IMR-90 (cell line): ENCODE measurements around the gene ZNF451. TPM values are rescaled to one million over a fixed set of nuclear protein-coding genes. Genes with fewer than 3 reads are reported as not detected.

Experiments
- ATAC-seq: fragments of 200-7000 bp; cut with Tn5 transposase; 2 replicates; pipeline ENCODE4 v1.9.1; 2020; ENCODE audit warnings: low read depth, mild to moderate bottlenecking, moderate library complexity
- BruUV-seq: library from RNA; stranded (reverse); fragments of 400-500 nt; replicated peaks from 2 replicates; lab custom pipeline; 2021; lab: Mats Ljungman, UMichigan
- CTCF ChIA-PET: fragments of 300-600 bp; formaldehyde crosslinking; extraction: SDS; loops from one replicate; lab custom pipeline; 2021; ENCODE audit warnings: antibody characterized with exemption; lab: Yijun Ruan, JAX
- POLR2A ChIA-PET: fragments of 300-600 bp; sonication (Branson Sonifier 250); formaldehyde crosslinking; loops from one replicate; lab custom pipeline; 2022; ENCODE audit warnings: antibody characterized with exemption; ENCODE audit not compliant: unreplicated experiment; lab: Charles Lee
- DNase-seq: peaks from one replicate; pipeline ENCODE4 v3.0.0; 2013
- H2AFZ ChIP-seq: replicated peaks from 2 replicates; pipeline ENCODE3; 2013; ENCODE audit warnings: low read length, mild to moderate bottlenecking; ENCODE audit not compliant: poor library complexity
- H2AK5ac ChIP-seq: 2 replicates; pipeline ENCODE4 v1.6.1; 2013; ENCODE audit warnings: low read depth, low read length, inconsistent platforms
- H2AK9ac ChIP-seq: replicated peaks from 2 replicates; pipeline ENCODE3; 2013; ENCODE audit warnings: mild to moderate bottlenecking, low read depth, low read length, moderate library complexity; ENCODE audit not compliant: poor library complexity
- H2BK120ac ChIP-seq: 2 replicates; pipeline ENCODE4 v1.6.1; 2013; ENCODE audit warnings: low read depth, low read length, inconsistent platforms
- H2BK15ac ChIP-seq: 3 replicates; pipeline ENCODE4 v1.6.1; 2013; ENCODE audit warnings: low read depth, low read length, inconsistent platforms
- H2BK20ac ChIP-seq: 2 replicates; pipeline ENCODE4 v1.6.1; 2013; ENCODE audit warnings: low read depth, mild to moderate bottlenecking, inconsistent platforms, low read length, moderate library complexity
- H2BK5ac ChIP-seq: 2 replicates; pipeline ENCODE4 v1.6.1; 2013; ENCODE audit warnings: mild to moderate bottlenecking, low read depth, low read length, inconsistent platforms; ENCODE audit not compliant: poor library complexity, severe bottlenecking
- H3K14ac ChIP-seq: replicated peaks from 2 replicates; pipeline ENCODE4 v1.6.1; 2013; ENCODE audit warnings: low read depth, low read length, inconsistent platforms
- H3K18ac ChIP-seq: 2 replicates; pipeline ENCODE4 v1.6.1; 2013; ENCODE audit warnings: low read depth, low read length, control low read depth
- H3K23ac ChIP-seq: 2 replicates; pipeline ENCODE4 v1.6.1; 2013; ENCODE audit warnings: low read depth, low read length, inconsistent platforms
- H3K27ac ChIP-seq: 2 replicates; pipeline ENCODE4 v1.5.1; 2013; ENCODE audit warnings: mild to moderate bottlenecking, control low read depth, low read length; ENCODE audit not compliant: insufficient read depth
- H3K27me3 ChIP-seq: 2 replicates; pipeline ENCODE4 v1.6.1; 2013; ENCODE audit warnings: low read length; ENCODE audit not compliant: control insufficient read depth, insufficient read depth
- H3K36me3 ChIP-seq: 2 replicates; pipeline ENCODE4 v1.6.1; 2013; ENCODE audit warnings: low read length, mixed read lengths; ENCODE audit not compliant: control insufficient read depth, insufficient read depth
- H3K4ac ChIP-seq: 2 replicates; pipeline ENCODE4 v1.6.1; 2013; ENCODE audit warnings: low read depth, low read length, inconsistent platforms
- H3K4me1 ChIP-seq: 2 replicates; pipeline ENCODE4 v1.6.1; 2013; ENCODE audit warnings: low read length, mixed read lengths; ENCODE audit not compliant: control insufficient read depth, insufficient read depth
- H3K4me2 ChIP-seq: 2 replicates; pipeline ENCODE4 v1.6.1; 2013; ENCODE audit warnings: low read depth, mild to moderate bottlenecking, control low read depth, low read length, moderate library complexity
- H3K4me3 ChIP-seq: 2 replicates; pipeline ENCODE4 v1.5.1; 2013; ENCODE audit warnings: low read depth, mild to moderate bottlenecking, control low read depth, low read length, moderate library complexity; ENCODE audit not compliant: insufficient read depth
- H3K56ac ChIP-seq: 2 replicates; pipeline ENCODE4 v1.6.1; 2013; ENCODE audit warnings: low read length, inconsistent platforms; ENCODE audit not compliant: insufficient read depth; ENCODE audit errors: extremely low read depth
- H3K79me1 ChIP-seq, 2 experiments: 2 replicates each; pipeline ENCODE4 v1.6.1; 2013; ENCODE audit warnings: low read length in 2 of 2, inconsistent platforms in 1 of 2, low read depth in 1 of 2
- H3K9ac ChIP-seq: 2 replicates; pipeline ENCODE4 v1.6.1; 2013; ENCODE audit warnings: low read depth, low read length, control low read depth
- H3K9me1 ChIP-seq: 2 replicates; pipeline ENCODE4 v1.6.1; 2013; ENCODE audit warnings: low read length, inconsistent platforms; ENCODE audit not compliant: insufficient read depth
- H3K9me3 ChIP-seq: 2 replicates; pipeline ENCODE4 v1.6.1; 2013; ENCODE audit warnings: low read length; ENCODE audit not compliant: control insufficient read depth, insufficient read depth
- H4K20me1 ChIP-seq: 2 replicates; pipeline ENCODE4 v1.6.1; 2013; ENCODE audit warnings: low read length, inconsistent platforms; ENCODE audit not compliant: insufficient read depth
- H4K5ac ChIP-seq: 2 replicates; pipeline ENCODE4 v1.6.1; 2013; ENCODE audit warnings: mild to moderate bottlenecking, low read depth, low read length, control low read depth
- H4K8ac ChIP-seq, 2 experiments: 2 replicates each; pipeline ENCODE4 v1.6.1; 2013; ENCODE audit warnings: low read depth in 2 of 2, low read length in 2 of 2, control low read depth in 1 of 2, inconsistent platforms in 1 of 2
- H4K91ac ChIP-seq: 2 replicates; pipeline ENCODE4 v1.6.1; 2013; ENCODE audit warnings: low read depth, low read length, inconsistent platforms; ENCODE audit not compliant: insufficient read depth
- BHLHE40 ChIP-seq: fragments of 150-350 bp; IDR thresholded peaks from 2 replicates; pipeline ENCODE4 v1.6.1; 2016; ENCODE audit warnings: mild to moderate bottlenecking, low read depth, low read length
- CEBPB ChIP-seq: IDR thresholded peaks from 2 replicates; pipeline ENCODE4 v1.6.1; 2012; ENCODE audit warnings: low read depth, low read length, improper control_type of control experiment
- CTCF ChIP-seq: conservative IDR thresholded peaks from 2 replicates; pipeline ENCODE4 v1.5.1; 2012; ENCODE audit warnings: mild to moderate bottlenecking, low read depth, low read length, improper control_type of control experiment
- ELK1 ChIP-seq: fragments of 150-350 bp; IDR thresholded peaks from 2 replicates; pipeline ENCODE4 v1.6.1; 2016; ENCODE audit warnings: low read depth, mild to moderate bottlenecking, low read length, moderate library complexity, borderline replicate concordance
- FOS ChIP-seq: fragments of 150-350 bp; IDR thresholded peaks from 2 replicates; pipeline ENCODE4 v1.6.1; 2016; ENCODE audit warnings: low read depth, low read length
- MAFK ChIP-seq: IDR thresholded peaks from 2 replicates; pipeline ENCODE4 v1.6.1; 2012; ENCODE audit warnings: low read depth, low read length, improper control_type of control experiment
- MAZ ChIP-seq: IDR thresholded peaks from 2 replicates; pipeline ENCODE4 v1.6.1; 2012; ENCODE audit warnings: low read depth, mild to moderate bottlenecking, low read length, improper control_type of control experiment, moderate library complexity, borderline replicate concordance
- MXI1 ChIP-seq: IDR thresholded peaks from 2 replicates; pipeline ENCODE4 v1.6.1; 2012; ENCODE audit warnings: low read depth, mild to moderate bottlenecking, low read length, moderate library complexity, borderline replicate concordance
- NFE2L2 ChIP-seq: fragments of 150-350 bp; IDR thresholded peaks from 2 replicates; pipeline ENCODE4 v1.6.1; 2016; ENCODE audit warnings: low read depth, mild to moderate bottlenecking, low read length
- POLR2A ChIP-seq: IDR thresholded peaks from 2 replicates; pipeline ENCODE4 v1.6.1; 2012; ENCODE audit warnings: mild to moderate bottlenecking, low read depth, low read length
- RAD21 ChIP-seq: IDR thresholded peaks from 2 replicates; pipeline ENCODE4 v1.6.1; 2012; ENCODE audit warnings: low read length, improper control_type of control experiment
- RFX5 ChIP-seq: IDR thresholded peaks from 2 replicates; pipeline ENCODE4 v1.8.0; 2012; ENCODE audit warnings: low read depth, mild to moderate bottlenecking, low read length, moderate library complexity
- SMC3 ChIP-seq: fragments of 150-350 bp; IDR thresholded peaks from 2 replicates; pipeline ENCODE4 v1.6.1; 2016; ENCODE audit warnings: low read depth, mild to moderate bottlenecking, antibody characterized with exemption, low read length, moderate library complexity
- WGBS, 2 experiments: methylation state at CpG; one replicate each; pipeline versions ENCODE4 v1.1.5 to v1.1.7; 2013; ENCODE audit warnings: missing lambda C conversion rate in 2 of 2; ENCODE audit not compliant: insufficient read length in 1 of 2; ENCODE audit errors: extremely low coverage in 2 of 2; 5-methylcytosine and 5-hydroxymethylcytosine counted together
- dilution Hi-C: fragments of 300-500 bp; cut with HindIII; formaldehyde crosslinking; loops from one replicate; pipeline ENCODE4 v1.14.3; 2018; ENCODE audit warnings: low sequenced_read_pairs; ENCODE audit not compliant: unreplicated experiment
- in situ Hi-C: fragments of 300-500 bp; cut with MboI; formaldehyde crosslinking; loops from 3 replicates; pipeline ENCODE4 v1.14.3; 2019; ENCODE audit warnings: low sequenced_read_pairs, inconsistent platforms, mixed read lengths
- intact Hi-C: fragments of 100-400 bp; cut with micrococcal nuclease; formaldehyde crosslinking; loops from 2 replicates; pipeline ENCODE4 v1.10.0; 2022
- polyA plus RNA-seq, 3 experiments: library from polyadenylated mRNA; depleted of rRNA; stranded (reverse); fragments of >200 nt; gene quantifications; 2 replicates each; pipeline ENCODE4 v1.2.3, GENCODE V29; 2012; ENCODE audit warnings: low replicate concordance in 1 of 3
- total RNA-seq: library from RNA; depleted of rRNA; stranded (reverse); fragments of >200 nt; gene quantifications from 2 replicates; pipeline ENCODE4 v1.2.3, GENCODE V29; 2012
- TF ChIP-seq, protein P1 (sequence below): fragments of 150-350 bp; IDR thresholded peaks from 2 replicates; pipeline ENCODE4 v1.6.1; 2017; ENCODE audit warnings: mild to moderate bottlenecking, antibody characterized with exemption, low read length, low read depth

ZNF451 gene
- total and polyA plus RNA-seq, 2 of the 4 experiments (the other 2 are of a cell fraction) = 10.0 to 48.6 TPM

DNA sequence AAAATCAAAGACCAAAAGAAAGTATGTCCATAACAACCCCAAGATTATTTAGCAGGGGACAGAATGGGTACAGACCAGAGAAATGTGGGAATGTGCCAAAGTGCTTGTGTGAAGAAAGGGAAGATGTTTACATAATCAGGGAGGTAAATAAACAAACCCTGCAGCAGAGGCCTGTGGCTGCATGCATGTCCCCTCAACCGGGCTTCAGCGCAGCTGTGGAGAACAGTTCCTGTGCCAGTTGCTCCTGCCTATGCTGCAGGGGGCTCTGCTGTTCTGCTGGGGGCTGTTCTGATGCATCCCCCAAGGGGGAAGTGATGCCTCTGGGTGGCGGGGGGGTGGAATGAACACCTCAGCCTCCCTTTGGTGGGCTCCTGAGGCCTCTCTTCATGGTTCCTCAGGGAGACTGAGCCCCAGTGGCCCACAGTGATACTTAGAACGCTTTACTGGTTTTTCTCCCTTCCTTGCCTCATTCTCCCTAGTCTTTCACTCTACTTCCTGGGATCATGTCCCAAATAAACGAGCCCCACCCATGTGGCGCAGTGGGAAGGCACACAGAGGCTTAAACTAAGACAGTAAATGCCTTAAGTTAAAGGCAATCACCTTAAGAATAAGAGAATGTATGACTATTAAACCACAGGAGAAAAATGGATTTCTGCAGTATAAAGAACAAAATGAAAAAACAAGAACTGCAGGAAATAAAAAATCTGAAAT lies 109.1 kb downstream of the ZNF451 start:
- Histone ChIP-seq H3K9me1 (peaks cover 13% of the 10 kb centered on the region), H4K8ac (no peak overlapping the region), H3K27ac (peak overlapping the region; percentile 27; the same call in 1 of the 2 replicates), H3K27me3 (no peaks in the 10 kb centered on the region), H3K56ac (no peak overlapping the region), H3K9me3 (no peaks in the 10 kb centered on the region), H3K18ac (peak overlapping the region; percentile 16; the same call in 1 of the 2 replicates), H3K79me1 (peaks cover 15 to 53% of the 10 kb centered on the region in 2 experiments), H3K4ac (peak overlapping the region; percentile 6; the same call in 1 of the 2 replicates), H4K91ac (no peak overlapping the region), H3K36me3 (peaks cover 4% of the 10 kb centered on the region), H2AFZ (peak overlapping the region; percentile 18), H2BK15ac (no peak overlapping the region), H2BK120ac (0 out of 2 replicates have a peak overlapping the region, but pooled peaks have one; percentile 16), H4K20me1 (peaks cover 20% of the 10 kb centered on the region), H3K4me1 (peaks cover 9% of the 10 kb centered on the region), H2BK20ac (0 out of 2 replicates have a peak overlapping the region, but pooled peaks have one; percentile 36), H3K23ac (no peak overlapping the region), H2BK5ac (peak overlapping the region; percentile 4), H4K5ac (no peak overlapping the region; the same call in 1 of the 2 replicates), H3K9ac (no peak overlapping the region), H2AK5ac (peak overlapping the region; percentile 87; the same call in 1 of the 2 replicates), H3K14ac (peak overlapping the region; percentile 16; the same call in 1 of the 2 replicates), H3K4me2 (no peak overlapping the region), H2AK9ac (peak overlapping the region; percentile 66), H3K4me3 (no peak overlapping the region)
- POLR2A ChIA-PET = no interaction called here
- no TSS peak for BruUV-seq
- dilution Hi-C loops = no loop called here
- 90% methylated on average over 2 of the region's 6 CpGs; no CpG with 5 or more reads in 1 of the 2 experiments for WGBS, 2 experiments
- CTCF ChIA-PET = interaction anchor here (0.7 to 0.9 kb wide), 3 partner anchors 8 to 13 kb away, joined by 3 to 8 read pairs (median 6); no protein-coding TSS in a partner anchor
- DNase-seq (peak; percentile 47), ATAC-seq (peak; percentile 70)
- in situ Hi-C loops = no loop called here
- intact Hi-C loops = no loop called here
- no peak for TF ChIP-seq CEBPB
- TF ChIP-seq POLR2A = no peak
- no peak for TF ChIP-seq MAZ
- TF ChIP-seq MXI1 = no peak
- TF ChIP-seq, protein P1, sequence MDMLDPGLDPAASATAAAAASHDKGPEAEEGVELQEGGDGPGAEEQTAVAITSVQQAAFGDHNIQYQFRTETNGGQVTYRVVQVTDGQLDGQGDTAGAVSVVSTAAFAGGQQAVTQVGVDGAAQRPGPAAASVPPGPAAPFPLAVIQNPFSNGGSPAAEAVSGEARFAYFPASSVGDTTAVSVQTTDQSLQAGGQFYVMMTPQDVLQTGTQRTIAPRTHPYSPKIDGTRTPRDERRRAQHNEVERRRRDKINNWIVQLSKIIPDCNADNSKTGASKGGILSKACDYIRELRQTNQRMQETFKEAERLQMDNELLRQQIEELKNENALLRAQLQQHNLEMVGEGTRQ = no peak
- no peak for TF ChIP-seq NFE2L2
- no peak for TF ChIP-seq BHLHE40
- no peak for TF ChIP-seq CTCF
- no peak for TF ChIP-seq RAD21
- no peak for TF ChIP-seq FOS
- no peak for TF ChIP-seq MAFK
- no peak for TF ChIP-seq ELK1
- TF ChIP-seq SMC3 = no peak
- no peak for TF ChIP-seq RFX5
